GM03348 (cell line): Measurements from ENCODE around the gene ARHGEF11.

Experiments used
- DNase-seq: peaks from one replicate; pipeline ENCODE4 v3.0.0; 2012; ENCODE audit warnings: low spot score

ARHGEF11 gene

DNA sequence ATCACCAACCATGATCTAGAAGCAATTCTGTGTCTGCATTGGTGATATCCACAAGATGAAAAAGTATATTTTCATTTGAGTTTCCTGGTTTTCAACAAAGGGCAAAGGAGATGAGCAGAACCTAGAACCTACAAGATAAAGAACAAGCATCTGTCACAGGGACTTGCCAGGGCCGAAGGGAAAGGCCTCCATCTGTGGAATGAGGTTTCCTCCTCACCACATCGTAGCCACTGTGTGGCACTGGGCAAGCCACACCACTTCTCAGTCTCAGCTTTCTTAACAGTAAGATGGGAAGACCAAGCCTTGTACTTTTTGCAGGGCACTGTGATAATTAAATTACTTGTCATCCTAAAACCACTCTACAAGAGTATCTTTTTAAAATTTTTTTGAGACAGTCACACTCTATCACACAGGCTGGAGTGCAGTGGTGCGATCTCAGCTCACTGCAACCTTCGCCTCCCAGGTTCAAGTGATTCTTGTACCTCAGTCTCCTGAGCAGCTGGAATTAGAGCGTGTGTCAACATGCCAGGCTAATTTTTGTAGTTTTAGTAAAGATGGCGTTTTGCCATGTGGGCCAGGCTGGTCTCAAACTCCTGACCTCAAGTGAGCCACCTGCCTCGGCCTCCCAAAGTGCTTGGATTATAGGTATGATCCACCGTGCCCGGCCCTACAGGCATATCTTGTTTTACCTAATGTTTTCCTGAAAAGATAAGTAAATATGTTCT lies 45.8 kb downstream of the ARHGEF11 start:
- DNase-seq = no peak

DNA sequence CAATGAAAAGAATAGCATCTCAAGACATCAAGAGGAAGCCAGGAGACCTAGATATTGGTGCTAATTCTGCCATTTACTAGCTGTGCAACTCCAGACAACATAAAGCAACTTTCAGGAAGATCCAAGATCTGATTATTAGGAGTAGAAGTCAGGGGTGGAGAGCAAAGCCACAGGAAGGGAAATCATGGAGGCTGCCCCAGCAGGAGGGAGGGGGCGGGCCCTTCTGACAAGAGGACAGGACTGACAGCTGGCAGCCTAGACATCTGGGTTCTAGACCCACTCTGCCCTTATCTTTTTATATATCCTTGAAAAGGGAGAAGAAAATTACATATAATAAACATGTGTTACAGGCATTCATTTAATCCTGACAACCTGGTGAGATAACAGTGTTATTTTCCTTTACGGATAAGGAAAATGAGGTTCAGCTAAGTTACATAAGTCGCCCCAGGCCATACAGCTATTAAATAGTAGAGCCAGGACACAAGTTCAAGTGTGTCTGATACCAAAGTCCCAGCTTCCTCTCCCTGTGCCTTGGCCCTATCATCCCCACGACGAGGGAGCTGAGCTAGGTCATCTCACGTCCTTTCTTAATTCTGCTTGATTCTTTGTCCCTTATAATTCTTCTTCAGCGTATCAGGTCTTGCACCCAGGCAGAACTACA lies 46.6 kb downstream of the ARHGEF11 start:
- DNase-seq = no peak

DNA sequence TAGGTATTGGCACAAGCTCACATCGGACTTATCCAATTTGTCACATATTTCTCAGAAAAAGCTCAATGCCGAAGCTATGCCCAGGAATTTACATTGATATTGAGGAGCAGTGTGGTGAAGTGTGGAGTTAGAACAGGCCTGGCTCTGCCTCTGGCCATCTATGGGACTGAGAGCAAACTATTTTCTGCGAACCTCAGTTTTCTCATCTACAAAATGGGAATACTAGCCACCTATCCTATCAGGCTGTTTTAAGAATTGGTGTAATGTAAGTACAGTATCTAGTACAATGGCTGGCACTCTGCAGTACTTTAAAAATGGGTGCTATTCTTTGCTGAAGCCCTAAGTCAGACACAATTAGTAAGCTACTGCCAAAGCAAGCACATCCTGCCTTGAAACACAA lies 47.2 kb downstream of the ARHGEF11 start:
- DNase-seq = no peak

DNA sequence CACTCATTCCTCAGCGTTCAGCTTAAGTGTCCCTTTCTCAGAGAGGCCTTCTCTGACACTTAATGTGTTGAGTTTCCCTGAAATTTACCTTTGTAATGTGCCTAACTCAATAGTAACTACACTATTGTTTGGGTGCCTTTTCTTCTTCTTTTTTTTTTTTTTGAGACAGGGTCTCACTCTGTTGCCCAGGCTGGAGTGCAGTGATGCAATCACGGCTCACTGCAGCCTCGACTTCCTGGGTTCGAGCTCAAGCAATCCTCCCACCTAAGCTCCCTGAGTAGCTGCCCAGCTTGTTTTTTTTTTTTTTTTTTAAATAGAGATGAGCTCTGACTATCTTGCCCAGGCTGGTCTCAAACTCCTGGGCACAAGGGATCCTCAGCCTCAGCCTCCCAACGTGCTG lies 50.1 kb downstream of the ARHGEF11 start:
- DNase-seq = no peak

DNA sequence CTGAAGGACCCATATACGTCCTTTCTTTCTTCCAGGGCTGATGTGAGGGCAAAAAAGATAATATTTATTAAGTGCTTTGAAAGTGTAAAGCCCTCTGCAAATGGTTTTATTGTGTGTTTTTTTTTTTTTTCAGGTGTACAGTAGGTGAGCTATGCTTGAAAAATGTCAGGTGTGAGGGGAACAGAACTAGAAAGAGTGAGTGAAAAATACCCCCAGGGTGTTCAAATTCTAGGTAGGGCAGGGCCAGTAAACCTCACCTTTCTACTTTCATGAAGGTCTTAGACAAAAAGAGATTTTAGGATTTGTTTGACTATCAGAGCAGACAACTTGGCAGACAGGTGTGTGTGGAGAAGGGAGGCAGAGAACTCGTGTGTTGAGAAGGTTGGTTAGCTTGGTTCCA lies 51.3 kb downstream of the ARHGEF11 start:
- no peak for DNase-seq

DNA sequence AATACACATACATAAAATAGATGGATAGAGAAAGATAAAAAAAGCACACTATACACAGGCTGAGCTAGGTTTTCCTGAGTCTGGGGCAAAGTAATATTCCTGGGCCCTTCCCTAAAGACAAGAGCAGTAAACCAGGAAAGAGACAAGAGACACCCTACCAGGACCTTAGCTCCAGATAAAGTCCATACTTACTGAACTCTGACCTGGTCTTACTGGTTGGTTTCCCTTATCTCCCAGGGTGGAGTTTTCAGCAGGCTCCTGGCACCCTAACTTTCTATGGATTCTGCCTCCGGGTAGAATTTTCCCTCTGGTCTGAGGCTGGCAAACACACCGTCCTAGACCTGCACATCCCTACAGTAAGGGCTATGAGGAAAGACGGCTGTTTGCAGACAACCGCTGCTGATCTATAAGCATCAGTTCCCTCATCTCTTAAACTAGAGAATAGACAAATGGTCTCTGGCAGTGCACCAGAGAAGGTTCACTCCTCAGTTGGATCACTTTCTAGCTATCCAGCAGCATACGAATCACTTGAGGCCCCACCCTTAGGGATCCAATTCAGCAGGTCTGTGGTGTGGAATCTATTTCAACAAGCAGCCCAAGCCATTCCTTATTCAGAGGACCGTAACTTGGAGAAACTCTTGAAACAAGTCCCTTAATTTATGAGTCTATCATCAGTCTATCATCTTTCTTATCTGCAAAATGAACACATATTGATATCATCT lies 52.0 kb downstream of the ARHGEF11 start:
- DNase-seq = no peak

DNA sequence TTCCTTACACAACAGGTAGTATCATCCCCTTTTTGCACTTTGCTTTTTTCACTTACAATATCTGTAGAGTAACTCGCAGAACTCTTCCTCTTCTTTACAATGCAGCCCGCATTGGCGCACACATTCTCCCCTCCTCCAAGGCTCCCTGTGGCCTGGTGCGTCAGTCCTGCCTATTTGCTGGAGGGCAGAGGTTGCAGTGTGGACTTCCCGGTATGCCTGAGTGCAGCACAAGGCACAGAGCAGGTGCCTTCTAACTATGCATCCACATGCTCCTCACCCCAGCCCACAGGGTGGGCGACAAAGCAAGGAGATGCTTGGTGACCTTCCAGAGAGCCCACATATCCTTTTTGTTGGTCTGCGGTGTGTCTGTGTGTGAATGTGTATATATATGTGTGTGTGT lies 53.3 kb downstream of the ARHGEF11 start:
- no peak for DNase-seq

DNA sequence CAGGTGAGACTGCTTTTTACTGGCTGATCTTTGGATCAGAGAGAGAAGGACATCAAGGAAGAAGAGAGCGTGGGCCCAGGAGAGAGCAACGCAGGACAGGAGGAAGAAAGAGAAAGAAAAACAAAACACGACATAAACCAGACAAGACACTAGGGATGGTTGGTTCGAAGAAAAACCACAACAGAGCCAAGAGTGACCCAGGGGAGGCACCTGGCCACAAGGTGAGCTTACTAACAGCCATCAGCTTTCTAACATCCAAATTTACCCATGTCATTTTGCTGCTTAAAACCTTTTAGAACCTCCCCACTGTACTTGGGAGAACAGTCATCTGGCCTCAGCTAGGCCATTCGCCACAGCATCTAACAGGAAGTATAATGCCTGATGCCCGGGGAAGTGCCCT lies 57.8 kb downstream of the ARHGEF11 start:
- DNase-seq = no peak

DNA sequence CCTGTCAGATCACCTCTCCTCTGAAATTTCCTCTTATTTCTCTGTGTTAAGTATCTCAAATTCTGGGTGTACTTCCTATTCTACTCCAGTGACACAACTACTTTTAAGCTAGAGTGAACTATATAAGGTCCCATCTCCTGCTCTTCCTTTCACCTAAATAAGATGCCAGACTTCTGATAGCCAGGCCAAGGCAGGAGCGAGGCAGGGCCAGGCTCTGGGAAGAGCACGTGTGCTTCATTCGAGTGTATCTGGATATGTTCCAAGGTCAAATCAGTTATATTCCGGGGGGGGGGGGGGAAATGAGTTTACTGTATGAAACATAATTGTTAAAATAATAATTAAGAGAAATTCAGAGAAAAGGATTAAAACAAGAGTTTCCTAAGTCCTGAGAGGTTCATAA lies 65.0 kb downstream of the ARHGEF11 start:
- DNase-seq = no peak

DNA sequence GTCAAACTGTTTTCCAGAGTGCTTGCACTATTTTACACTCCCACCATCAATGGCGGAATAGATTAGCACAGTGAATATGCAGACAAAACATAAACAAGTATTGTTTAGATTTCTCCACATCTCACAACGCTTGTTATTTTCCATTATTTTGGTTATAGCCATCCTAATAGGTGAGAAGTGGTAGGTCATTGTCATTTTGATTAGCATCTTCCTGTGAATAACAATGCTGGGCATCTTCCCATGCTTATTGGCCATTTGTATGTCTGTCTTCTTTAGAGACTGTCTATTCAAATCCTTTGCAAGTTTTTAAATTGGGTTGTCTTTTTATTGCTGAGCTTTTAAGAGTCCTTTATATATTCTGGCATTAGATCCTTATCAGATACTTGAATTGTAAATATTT lies 70.5 kb downstream of the ARHGEF11 start:
- no peak for DNase-seq

DNA sequence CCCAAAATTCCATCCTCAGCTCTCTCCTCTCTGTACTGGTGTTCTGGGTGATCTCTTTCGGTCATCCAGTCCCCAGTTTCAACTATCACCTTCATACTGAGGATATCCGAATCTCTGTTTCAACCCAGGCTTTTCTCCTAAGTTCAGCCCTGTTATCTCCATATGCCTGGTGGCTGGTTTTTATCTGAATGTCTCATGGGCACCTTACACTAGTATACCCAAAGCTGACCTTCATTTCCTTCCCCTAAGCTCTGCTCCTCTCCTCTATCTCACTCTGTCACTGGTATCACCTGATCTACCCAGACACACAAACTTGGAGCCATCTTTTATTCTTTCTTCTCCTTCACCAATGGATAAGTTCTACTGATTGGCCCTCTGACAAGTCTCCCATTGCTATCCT lies 72.1 kb downstream of the ARHGEF11 start:
- DNase-seq = no peak

DNA sequence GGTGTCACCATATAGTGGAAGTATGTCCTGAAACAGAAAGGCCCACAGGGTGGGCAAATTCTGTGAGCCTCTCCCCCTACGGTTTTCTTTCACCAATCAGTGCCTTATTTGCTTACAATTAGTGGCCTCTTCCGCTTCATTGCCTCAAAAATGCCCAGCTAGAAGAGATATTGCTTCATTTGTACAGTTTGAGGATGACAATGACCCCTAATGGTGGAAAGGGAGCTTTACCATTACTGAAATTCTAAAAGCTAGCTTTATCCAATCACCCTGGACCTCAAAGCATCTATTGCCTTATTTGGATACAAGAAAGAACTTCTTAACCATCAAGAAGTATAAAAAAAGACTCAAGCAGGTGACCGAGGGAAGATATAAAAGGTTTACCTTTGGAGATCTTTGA lies 75.5 kb downstream of the ARHGEF11 start:
- no peak for DNase-seq

DNA sequence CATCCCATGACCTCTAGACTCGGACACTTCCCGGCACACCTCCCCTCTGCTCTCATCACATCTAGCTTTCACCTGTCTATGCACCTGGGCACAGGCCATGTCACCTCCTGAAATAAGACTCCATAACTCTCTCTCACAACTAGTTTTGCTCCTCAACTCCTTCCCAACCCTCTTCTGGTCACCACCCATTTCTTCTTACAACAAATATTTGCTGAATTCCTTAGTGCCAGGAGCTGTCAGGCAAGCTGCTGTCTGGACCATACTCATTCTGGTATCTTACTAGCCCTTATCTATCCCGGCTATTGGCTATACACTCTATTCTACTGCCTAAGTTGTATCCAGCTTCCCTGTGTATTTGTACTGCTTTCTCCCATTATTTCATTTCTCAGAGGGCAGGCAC lies 76.0 kb downstream of the ARHGEF11 start:
- no peak for DNase-seq

DNA sequence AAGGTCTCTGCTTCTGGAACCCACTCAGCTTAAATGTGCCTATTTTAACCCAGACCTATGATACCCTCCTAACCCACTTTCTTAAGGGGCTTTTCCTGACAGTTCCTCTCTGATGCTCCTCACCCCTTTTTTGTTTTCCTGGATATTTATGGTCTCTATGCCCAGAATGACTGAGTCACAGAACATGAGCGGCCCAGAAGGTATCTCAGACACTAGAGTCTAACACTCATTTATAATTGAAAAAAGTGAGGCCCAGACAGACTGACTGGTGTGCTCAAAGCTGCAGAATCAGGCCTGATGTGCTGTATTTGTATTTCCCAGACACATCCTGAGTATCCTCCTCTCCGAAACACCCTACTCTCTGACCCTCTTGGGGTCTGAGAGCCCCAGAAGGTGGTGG lies 81.1 kb downstream of the ARHGEF11 start:
- no peak for DNase-seq

DNA sequence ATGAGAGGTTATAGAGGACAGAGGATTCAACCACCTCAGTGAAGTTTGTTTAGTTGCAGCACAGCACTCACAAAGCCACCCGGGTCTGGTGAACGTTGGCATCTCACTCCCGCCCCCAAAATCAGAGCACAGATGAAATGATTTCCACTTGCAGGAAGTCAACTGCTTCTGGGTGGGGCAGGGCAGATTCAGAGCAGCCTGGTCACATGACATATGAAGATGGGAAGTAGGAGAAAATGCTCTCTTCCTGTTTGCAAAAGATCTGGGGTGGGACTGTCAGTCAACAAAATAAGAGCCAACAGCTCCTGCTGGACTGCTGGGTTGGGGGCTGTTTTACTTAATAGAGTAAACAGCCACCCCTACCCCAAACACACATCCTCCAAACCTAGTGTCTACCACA lies 81.9 kb downstream of the ARHGEF11 start:
- DNase-seq = no peak

DNA sequence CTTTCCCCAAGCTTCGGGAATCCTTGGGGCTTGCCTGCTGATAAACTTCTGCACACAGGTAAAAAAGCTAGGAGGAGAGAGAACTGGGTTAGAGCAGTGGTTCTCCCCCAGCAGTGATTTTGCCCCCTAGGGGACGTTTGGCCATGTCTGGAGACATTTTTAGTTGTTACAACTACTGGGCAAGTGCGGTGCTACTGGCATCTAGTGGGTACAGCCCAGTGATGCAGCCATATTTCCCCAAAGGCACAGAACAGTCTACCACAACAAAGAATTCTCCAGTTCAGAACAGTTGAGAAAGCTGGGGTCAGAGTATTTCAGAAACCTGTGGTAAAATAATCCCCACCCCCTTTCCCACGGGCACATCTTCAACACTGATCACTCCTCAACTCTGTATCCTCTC lies 83.8 kb downstream of the ARHGEF11 start:
- no peak for DNase-seq

DNA sequence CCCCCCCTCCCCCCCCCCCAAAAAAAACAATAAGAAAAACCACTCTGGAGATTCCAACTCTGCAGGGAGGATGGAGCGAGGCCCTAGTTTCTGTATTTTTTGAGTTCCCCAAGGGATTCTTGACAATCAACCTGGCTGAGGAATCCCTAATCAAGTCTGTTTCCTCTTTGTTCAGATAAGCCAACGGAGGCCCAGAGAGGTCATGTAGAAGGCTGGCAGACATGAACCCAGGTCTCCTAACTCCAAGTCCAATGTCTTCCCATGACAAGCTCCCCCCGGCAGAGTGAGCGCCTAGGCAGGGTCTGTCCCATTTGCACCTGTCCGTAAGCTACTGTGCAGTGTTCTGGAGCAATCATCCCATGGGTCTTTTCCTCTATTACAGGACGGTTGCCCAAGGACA lies 85.6 kb downstream of the ARHGEF11 start:
- no peak for DNase-seq

DNA sequence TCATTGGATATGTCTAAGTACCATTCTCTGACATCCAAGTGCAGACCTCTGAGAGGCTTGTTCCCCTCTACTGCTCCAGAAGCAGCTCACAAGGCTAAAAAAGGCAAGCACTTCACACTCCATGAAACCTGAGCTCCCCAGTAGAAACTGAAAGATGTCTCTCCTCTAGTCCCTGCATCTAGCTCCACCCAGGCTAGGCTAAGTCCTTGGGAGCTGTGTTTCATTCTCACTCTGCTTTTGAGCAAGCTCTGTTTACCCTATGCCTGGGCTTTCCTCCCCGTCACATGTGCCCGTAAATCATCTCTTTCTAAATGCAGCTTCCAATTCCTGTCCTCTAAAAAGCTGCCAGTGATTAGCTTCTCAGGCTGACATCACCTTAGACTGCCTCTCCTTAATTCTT lies 86.1 kb downstream of the ARHGEF11 start:
- peak; percentile 33 for DNase-seq

DNA sequence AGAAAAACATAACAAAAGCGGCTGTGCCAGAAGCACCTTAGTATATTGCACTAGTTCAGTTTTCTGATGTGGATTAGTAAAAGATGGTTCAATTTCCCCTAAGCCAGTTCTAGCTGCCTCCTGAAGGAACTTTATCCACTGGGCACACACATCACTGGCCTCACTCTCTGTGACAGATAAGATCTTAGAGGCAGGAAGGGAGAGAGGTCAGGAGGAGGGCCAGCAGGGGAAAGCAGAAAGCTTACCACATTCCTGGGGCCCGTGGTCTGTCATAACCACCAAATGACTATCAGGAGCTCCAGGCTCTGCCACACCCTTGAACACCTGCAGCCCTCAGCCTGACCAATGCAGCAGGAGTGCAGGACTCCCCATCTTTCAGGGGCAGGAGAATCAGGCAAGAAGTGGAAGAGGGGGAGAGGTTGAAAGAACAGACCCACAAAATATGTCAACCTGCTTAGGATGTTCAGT lies 87.3 kb downstream of the ARHGEF11 start:
- no peak for DNase-seq

DNA sequence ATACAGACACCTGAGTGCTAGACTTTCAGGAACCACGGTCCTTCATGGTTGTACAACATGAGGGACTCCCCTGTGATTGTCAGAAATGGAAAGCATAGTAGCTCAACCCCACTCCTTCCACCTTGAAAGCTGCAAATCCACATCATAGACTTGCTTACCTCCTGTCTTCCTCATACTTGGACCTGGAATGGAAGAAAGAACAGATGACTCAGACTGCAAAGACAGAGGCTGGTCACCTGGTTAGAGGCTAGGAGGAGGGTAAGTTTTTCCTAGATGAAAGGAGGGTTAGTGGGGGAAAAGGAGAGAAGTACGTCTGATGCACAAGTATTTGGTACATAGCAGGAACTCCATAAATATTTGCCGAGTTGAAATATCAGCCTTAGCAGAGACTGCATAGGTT lies 87.9 kb downstream of the ARHGEF11 start:
- DNase-seq = no peak

DNA sequence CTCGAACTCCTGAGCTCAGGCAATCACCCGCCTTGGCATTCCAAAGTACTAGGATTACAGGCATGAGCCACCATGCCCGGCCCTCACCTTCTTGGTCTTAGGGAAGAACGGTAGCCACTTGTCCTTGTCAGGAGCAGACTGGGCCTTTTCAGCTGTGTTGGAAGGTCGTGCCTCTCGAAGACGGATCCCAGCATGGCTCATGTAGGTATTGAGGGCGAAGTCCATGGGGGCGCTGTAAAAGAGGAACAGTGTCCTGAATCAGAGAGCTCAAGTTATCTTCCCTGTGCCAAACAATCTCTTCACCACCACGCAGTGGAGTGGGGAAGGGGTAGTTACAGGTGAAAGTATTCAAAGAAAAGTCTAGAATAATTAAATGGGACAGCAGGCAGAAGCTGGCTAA lies 89.2 kb downstream of the ARHGEF11 start:
- DNase-seq = no peak

DNA sequence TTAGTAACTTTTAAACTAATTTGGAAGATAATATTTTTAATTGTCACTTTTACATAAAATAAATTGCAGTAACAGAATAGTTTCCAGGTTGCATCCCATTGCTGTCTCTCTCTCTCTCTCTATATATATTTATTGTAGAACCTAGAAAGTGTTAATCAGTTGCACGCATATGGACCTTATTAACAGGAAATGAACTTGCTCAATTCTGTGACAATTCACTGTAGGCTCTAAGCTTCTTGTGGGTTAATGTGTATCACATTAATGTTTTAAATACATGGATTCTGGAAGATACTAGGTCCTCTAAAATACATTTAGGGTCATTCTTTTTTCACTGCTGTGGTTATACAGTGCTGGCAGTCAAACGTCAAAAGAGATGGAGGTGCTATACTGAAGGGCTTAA lies 92.0 kb downstream of the ARHGEF11 start:
- no peak for DNase-seq

DNA sequence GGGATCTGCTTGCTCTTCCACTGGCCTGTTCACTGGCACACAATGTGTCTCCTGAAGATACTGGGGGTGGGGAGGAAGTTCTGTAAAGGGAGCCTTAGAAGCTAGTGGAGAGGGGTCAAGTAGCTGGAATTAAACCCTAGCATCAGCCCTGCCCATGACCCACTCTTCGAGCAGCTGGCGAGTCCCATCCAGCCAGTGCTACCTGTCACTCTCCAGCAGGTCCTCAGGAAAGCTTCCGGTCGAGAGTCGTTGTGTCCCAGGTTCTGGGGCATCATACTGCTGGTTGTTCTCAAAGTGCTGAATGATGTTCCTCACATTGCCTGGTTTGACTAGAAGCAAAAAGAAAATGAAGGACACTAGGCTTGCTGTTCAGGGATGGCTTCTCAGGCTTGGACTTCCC lies 94.2 kb downstream of the ARHGEF11 start:
- DNase-seq = no peak
